GM04503 (cell line): Measurements from ENCODE around the gene CADPS2.

Experiments used
- DNase-seq: peaks from one replicate; pipeline ENCODE4 v3.0.0-alpha.2; 2012; ENCODE audit warnings: low read depth

CADPS2 gene

DNA sequence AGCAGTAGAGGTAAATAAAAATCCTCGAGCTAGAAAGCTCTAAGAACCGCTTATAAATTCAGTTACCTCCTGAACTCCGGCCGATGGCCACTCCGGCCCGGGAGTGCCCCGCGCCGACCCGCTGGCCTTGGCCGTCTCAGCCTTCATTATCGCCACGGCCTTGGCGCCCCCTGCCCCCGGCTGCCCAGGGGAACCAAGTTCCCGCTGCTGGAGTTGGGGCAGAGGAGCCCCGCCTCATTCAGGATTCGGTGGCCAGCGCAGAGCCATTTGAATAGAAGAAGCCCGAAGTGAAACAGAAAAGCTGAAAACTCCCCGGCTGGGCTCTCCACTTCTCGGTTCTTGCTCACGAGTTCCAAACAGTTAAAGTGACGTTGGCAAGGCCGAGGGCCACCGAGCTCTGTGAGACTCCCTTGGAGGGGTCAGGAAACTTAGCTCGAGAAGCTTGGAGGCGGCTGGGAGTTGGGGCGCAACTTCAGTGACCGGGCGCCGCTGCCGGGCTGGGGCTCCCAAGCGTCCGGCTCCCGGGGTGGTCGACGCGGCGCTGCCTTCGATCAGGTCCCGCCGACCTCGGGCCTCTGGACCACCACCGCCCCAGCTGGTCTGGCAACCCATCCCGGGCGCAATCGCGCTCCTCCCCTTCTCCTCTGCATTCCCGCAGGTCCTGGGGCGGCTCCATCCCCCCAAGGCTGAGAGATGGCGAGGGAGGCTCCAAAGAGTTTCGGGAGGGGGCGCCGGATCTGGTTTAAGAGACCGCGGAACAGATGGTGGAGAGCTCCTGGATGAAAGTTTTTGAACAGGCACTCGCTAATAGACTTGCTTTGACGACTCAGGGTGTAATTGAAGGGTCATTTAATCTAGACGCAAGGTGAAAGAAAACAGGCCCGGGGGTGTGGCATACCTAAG, 575.9 kb downstream of the CADPS2 start:
- DNase-seq, result no peak

DNA sequence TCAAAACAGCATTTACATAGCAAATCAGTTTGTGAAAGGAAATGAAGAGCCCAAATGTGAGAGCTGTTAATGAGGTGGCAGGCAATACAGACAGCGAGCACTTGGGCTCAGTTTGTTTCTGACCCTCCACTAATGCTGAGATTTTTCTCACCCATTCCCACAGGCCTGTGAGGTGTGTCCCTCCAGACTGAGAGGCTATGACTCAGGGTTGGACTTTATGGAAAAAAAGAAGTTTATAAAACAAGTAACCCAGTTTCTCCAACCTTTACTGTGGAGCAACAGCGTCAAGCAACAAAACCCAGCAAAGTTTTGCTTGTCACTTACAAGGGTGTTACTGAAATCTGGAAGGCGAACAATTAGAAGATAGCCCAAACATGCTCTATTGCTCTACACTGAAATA, 576.8 kb downstream of the CADPS2 start:
- DNase-seq, result no peak

DNA sequence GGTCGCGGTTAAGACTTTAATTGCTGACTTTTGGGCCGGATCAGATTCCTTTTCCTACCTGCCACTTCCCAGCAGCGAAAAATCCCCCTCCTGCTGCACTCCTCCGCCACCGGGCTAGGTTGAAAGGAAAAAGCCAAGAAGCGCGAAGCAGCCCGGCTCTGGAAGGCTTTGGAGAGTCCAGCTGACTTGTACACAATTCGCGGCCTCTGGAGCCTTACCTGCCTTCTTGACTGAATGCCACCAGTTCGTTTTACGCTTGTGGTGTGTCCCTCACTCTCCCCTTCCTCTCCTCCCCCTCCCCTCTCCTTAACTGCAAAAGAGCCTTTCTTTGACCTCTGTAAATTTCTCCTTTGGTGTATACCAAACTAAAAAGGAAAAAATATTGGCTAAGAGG, 579.0 kb downstream of the CADPS2 start:
- DNase-seq, result no peak

DNA sequence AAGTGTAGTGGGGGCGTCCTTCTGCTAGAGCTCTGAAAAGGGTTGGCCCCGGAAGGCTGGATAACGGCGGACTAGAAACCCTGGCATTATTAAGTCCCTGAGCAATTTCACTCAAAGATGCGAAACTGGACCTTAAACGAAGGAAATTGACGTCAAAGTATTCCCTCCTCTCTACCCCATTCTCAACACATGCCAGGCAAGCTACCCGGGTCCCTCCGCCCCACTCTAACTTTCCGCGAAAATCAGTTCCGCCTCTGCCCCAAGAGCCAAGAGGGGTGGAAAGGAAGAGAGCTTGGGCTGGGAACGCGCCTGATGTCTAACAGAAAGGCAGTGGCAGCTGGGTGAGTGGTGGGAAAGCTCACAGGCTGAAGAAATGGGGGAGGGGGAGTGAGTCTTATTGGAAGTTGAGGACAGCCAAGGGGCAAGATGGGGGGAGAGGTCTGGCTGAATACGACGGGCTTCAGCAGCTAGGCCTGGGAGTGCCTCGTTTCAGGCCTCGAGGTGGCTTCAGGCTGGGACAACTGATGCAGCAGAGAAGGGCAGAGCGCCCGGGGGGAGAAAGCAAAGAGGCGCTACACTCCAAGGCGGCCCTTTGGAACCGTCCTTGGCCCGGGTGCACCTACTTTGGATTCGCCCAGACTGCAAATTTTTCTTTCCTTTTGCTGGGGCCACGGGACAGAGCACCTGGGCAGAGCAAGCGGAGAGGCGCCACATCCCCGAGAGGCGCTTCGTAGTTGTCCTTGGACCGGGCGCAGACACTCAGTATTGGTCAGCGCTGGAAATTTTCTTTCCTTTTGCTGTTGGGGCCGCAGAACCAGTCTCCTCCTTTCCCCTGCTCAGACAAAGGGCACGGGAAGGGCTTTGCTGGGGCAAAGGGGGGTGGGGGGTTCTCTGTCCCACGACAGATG, 579.7 kb downstream of the CADPS2 start:
- no peak for DNase-seq

DNA sequence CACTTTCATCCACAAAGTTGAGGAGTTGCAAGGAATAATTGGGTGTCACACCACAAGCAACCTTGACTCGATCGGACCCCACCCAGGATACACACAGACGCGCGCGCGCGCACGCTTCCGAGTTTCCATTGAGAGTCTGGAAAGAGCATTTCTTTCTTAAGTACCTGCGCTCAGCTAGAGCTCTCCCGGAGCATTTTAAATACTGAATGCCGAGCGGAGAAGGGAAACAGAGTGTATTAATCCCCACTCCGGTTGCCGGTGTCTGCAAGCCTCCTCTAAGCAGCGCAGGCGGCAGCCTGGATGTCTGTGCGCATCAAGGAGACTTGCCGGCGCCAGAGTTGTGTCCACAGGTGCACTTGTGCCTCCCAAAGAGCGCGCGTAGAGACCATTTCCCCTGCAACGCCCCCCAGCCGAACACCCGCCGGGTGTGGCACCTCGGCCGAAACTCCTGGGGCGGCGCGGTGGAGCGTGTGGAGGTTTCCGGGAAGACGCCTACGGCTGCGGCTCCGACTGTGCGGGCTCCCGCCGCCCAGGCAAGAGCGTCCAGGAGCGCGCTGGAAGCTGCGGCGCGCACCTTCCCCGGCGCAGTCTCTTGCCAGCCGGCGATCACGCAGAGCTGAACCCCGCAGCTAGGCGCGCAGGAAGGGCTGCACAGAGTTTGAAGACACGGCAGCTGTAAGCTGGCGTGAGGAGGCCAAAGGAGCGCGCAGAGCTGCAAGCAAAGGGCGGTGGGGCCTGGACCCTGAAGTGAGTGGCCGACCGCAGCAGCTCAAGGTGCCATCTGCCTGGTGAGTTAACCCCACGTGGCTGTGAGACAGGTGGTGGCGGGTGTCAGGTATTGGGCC, 580.6 kb downstream of the CADPS2 start:
- DNase-seq, result no peak

DNA sequence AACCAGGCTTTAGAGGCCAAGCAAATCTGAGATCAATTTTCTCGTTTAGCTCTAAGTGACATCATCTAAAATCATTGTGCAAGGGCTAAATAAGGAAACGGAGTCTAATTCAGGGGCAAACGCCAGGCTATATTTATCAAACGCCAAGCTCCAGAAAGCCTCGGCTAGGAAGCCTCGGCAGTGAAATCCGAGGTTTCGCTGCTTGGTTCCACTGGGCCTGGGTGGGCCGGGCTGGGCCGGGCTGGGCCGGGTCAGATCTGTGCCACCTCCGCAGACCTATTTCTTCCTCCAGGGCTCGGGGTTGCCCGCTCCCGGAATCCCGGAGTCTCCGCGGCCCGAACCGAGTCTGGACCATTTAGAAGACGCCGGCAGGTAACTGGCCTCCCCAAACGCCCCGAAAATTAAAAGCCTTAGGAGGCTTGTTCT, 581.3 kb downstream of the CADPS2 start:
- DNase-seq, result no peak

DNA sequence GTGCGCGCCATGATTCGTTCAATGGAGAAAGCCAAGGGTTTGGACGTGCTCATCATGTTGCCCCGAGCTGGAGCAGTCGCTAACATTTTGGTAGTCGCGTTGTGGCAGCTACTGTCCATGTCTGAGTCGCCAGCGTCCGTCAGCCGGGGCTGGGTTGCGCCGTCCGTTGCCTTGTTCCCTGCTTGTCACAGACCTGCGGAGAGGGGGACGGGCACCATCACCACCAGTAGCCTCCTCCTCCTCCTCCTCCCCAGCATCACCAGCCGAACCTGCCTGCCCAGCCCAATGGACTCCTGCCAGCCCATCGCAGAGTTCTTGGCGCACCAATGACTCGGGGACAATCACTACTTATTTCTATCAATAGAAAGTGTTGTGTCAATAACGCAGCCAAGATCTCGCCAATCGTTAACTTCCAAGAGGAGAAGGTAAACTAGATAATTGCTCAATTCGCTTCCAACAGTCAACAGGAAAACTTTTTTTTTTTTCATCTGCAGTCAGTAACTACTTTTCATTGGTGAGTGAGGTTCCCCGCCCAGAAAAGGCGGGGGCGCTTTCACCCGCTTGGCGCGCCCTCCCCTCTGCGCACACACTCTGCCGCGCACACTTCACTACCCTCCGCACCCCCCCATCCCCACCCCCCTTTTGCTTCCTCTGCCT, 581.8 kb downstream of the CADPS2 start, which contains the start of gene FEZF1:
Gene FEZF1, minus strand, starts transcription at position 432 of the 657 bp plus-strand sequence. Its CDS starts 313 bp downstream, at position 119.
- DNase-seq, result no peak

DNA sequence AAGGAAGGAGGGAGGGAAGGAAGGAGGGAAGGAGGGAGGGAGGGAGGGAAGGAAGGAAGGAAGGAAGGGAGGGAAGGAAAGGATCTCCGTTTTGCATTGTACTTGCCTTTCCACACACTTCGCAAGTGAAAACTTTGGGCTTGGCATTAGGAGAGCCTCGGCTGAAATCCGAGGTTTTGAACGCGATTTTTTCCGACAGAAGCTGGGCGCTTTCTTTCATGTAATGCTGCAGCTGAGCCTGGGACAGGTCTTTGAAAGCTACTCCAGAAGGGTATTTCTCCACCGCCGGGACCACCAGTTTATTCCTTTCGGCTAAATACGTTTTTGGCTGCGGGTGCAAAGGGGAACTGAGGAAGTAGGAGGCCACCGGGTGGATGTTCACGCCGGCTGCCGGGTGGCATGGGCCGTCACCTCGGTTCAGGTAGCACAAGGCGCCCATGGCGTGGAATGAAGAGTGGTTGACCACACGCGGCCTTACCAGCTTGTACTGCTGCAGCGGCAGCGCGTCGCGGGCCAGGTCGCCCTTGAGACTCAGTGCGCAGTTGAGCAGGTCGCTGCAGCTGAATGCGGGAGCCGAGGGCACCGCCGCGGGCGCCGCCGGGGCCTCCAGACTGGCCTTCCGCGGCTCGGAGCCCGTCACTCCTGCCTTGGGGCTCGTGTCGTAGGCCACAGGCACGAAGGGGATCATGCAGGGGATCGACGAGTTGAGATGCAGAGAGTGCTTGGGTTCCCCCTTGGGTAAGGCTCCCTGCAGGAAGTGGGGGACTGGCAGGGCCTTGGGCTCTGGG, 582.5 kb downstream of the CADPS2 start:
- DNase-seq, result no peak

DNA sequence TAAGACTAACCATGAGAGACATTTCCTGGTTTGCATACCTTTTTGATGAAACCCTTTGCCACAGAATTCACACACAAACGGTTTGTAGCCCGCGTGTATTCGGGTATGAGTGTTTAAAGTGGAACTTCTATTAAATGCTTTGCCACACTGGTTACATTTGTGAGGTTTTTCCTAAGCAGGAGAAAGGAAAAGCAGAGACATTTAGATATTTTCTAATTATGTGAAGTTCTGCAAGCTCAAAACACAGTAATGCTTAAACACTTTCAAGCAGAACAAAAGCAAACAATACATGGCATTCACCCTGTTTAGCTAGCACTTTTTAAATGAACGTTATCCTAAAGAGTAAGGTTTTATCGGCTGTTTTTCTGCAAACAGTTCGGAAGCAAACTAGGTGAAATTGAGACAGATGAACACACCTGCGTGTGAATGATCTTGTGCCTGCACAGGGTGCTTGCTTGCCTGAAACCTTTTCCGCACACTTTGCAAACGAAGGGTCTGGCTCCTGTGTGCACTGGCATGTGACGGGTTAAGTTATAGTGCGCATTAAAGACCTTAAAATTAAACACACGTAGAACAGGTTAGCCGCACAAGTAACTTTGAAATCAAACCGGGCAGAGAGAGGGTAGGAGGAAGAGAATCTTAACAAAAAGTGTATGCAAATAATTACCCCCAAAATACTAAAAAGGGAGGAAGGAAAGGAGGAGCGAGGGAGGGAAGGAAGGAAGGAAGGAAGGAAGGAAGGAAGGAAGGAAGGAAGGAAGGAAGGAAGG, 583.3 kb downstream of the CADPS2 start:
- DNase-seq, result no peak

DNA sequence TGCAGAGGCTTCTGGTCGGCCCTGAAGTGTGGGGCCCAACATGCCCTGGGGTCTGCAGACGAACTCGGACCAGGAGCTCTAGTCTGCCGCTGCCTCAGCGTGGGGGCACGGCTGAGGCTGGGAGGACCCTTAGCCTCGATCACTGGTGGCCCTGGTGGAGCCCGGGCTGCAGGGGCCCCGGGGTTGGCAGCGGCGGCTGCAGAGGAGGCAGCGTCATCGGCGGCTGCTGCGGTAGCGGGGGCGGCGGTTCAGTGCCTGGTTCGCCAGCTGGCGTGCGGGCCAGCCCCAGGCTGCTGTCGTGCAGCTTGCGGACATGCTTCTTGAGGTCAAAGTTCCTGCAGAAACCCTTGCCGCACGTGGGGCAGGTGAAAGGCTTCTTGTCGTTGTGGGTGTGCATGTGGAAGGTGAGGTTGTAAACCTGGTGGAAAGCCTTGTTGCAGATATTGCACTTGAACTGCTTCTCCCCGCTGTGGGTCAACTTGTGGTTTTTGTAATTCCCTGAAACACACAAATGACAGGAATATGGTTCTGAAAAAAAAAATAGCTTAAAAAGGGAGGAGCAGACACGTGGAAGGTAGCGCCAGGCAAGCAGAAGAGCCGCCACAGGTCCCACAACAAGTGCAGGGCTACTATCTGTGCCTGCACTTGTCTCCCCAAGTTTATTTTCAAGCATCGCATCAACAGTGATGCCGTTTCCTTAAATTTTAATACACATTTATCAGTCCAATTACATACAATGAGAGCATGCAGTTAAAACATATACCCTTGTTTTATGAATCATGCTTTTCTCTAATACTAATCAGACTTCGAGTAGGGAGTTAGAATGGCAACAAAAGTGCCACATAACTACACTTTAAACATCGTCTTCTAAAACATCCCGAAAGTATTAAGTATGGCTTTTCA, 584.2 kb downstream of the CADPS2 start:
- no peak for DNase-seq

DNA sequence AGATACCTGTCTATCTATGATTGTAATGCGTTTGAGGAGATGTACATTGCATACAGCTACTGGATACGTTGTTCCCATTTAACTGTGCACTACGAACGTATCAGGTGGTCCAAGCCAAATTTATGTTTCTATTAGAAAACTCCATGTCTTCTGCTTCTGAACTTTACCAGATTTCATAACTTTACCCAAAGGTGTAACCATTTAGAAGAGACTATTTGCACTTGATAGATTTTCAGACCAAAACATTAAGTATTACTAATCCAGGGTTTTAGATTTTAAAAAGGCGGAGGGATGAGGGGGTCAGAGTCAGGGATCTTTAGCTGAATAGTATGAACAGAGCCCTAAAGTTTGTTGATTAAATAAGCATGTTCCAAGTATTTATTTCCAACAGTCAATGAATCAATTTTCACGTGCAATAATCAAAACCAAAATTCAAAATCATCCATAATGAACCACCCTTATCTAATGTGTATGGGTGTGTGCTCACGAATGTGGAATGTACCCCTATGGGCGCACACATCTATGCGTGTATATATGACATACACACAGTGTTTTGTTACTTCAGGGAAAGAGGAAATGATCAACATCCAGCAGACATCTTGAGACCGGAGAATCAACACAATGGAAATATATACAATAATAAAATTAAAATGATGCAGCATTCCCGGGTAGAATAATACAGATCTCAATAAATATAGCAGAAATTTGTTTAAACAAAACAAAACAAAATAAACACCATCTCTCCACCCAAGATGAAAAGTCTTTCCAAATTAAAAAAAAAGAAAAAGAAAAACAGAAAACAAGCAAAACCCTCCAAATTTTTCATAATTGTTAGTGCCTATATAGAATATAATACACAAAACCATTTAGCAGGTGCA, 585.1 kb downstream of the CADPS2 start:
- no peak for DNase-seq

DNA sequence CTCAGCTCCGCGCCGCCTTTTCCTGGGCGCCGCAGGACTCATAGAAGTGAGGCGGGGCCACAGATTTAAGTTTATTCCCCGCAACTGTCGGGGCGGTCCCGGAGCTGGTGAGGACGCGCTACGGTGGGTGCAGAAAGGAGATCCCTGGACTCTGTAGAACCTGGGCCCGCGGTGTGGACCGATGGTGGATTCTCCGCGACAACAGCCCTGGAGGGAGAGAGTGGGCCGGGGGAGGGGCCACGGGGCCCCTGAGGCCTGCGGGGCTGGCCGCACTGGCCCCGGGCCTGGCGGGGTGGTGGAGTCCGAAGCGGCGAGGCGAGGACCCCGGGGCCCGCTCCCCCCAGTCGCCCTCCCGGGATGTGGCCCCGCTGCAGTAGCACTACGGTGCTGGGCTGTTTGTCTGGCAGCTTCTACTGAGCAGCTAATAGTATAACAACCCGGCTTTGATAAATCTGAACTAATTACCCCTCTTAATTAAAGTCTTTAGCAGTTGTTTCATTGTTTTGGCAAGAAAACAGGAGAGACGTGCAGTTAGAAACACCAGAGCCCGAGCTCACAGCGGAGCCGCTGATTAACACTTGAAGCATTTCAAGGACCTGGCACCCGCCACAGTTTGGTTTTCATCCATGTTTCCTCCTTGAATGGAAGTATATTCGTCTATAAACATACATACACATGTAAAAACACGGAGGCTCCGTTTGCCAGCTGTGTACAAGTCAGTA, 585.9 kb downstream of the CADPS2 start:
- DNase-seq, result no peak

DNA sequence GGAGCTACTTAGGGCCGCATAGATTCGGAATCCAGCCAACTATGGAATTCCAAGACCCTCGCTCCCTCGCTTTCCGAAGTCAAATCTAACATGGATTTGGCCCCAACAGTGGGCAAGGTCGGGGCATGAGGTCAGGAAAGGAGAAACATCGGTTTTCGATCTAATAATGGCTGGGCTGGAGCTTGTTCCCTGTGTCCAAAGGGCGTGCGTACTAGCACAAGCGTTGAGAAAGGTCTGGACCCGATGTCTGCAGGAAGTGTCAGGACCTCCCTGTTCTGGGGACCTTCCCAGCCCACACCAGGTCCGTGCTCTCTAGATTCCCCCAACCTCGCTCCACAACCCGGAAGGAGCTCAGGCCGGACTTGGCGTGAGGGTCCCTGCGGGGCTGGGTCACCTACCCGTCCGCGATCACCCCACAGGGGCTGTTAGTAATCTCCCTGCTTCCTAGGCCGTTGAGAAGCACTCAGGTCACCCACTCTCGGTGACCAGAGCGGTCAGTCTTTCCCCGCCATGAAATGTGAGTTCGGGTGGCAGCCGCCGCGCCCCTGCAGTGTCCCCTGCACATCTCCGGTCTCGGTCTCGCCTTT, 586.5 kb downstream of the CADPS2 start:
- no peak for DNase-seq

DNA sequence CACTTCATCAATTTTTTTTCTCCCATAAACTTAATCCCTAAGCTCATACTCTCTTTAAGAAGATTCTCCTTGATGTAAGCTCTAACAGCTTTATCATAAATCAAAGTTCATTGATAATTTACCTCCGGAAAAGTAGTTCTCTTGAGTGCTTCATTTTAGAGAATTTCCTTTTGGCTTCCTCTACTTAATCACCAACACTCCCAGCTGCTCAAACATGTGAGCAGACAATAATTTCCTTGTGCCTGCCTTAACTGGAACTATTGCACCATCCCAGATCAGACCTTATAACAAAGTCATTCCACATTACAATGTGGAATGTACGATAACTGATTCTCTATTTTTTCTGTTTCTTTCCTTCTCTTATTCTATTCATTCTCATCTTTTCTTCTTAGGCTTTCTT, 587.6 kb downstream of the CADPS2 start:
- no peak for DNase-seq

DNA sequence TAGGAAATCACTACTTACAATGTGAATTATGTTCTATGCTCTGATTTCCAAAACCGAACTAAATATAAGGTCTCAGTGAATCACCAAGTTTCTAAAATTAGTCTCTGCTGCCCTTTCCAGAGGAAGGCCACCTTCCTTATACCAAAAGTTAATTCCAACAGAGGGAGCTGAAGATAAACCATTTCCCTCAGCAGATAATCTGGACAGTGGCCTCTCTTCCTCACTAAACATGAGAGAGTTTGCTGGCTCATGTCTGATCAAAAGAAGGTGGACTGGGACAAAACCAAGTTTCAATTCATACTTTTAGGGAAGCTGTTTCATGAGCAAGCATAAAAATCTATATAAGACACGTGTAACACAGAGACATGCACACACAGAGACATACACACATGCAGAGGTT, 588.1 kb downstream of the CADPS2 start:
- DNase-seq, result no peak

DNA sequence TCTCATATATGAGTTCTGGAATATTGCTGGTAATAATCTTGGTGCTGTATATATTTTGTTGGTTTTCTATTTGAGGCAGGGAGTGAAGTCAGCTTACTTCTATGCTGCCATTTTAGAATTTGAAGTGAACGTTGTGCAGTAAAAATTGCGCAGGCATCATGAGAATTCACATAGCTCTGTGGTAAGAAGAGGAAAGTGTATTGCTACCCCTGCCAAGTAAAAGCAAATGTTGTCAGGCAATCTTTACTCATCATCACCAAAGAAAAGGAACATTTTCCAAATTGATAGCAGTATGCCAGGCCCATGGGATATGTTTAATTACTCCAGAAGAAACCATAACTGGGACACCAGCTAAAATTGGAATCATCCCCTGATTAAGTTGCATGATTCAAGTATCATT, 595.1 kb downstream of the CADPS2 start:
- DNase-seq, result no peak

DNA sequence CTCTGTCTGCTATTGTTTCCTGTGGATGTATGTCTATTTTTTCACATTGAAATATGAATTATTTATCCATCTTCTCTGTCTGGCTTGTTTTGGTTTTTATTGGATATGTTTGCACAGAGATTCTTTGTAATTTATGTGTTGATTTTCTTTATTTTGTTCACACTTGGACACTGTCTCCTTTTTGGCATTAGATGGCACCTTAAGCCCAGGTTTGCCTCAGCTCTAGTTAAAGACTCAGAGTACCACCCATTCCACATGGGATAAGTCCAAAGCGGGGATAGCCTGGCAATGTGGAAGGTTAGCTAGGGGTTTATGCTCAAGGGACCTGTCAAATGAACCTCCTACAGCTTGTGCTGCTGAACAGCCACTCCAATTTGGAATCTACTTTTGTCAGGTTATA, 595.8 kb downstream of the CADPS2 start:
- DNase-seq, result no peak
